ENCODE data around the gene NMUR2. TPM values are rescaled to one million over a fixed set of nuclear protein-coding genes. Genes with fewer than 3 reads are reported as not detected.

NMUR2 gene
- total RNA-seq, 4 donors from 2014 or later, result not detected

DNA sequence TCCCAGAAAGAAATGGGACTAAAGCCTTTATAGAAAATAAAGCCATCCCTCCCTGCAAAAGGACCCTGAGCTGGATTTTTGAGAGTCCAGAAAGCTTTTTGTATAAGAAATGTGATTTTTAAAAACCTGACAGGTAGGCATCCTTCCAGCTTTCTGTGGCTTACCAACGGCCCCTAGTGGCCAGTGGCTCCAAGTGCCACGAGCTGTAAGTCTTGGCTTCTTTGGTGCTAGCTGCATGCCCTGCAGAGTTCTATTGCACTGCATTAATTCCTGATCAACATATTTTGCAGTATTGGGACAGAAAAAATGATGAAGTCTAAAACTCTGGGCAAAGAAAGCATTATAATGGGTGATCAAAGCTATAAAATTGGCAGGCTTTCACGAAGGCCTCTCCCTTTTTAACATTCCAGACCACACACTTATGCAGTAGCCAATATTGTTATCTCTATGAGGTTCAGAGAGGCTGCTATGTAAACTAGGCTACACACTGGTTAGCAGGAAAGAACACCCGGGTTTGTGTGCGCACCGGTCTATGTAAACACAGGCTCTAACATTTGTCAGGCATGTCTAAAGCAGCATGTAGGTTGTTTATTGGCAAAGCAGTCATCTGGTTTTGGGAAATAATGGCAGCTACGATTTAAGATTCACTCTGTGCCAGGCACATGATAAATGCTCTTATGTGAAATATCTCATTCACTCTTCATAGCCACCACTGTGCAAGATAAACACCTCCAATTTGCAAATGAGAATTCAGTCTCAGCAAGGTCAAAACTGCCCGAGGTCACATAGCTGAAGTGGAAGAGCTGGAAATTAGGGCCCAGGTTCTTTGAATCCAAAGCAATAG lies 55.2 kb downstream of the NMUR2 start:
- Histone ChIP-seq H3K4me3 (no peak overlapping the region), H3K9me3 (no peaks in the 10 kb centered on the region), H3K4me1 (no peaks in the 10 kb centered on the region), H3K36me3 (no peaks in the 10 kb centered on the region), H3K27me3 (no peaks in the 10 kb centered on the region), H3K27ac (no peak overlapping the region)
- no peak for ATAC-seq
- TF ChIP-seq, protein P1, sequence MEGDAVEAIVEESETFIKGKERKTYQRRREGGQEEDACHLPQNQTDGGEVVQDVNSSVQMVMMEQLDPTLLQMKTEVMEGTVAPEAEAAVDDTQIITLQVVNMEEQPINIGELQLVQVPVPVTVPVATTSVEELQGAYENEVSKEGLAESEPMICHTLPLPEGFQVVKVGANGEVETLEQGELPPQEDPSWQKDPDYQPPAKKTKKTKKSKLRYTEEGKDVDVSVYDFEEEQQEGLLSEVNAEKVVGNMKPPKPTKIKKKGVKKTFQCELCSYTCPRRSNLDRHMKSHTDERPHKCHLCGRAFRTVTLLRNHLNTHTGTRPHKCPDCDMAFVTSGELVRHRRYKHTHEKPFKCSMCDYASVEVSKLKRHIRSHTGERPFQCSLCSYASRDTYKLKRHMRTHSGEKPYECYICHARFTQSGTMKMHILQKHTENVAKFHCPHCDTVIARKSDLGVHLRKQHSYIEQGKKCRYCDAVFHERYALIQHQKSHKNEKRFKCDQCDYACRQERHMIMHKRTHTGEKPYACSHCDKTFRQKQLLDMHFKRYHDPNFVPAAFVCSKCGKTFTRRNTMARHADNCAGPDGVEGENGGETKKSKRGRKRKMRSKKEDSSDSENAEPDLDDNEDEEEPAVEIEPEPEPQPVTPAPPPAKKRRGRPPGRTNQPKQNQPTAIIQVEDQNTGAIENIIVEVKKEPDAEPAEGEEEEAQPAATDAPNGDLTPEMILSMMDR (IDR thresholded peaks at IDR 0.05 in 4 of 5, conservative IDR thresholded peaks at IDR 0.05 in 1 of 5), result peak; percentile 11 to 55 (median 37)
- no peak for TF ChIP-seq POLR2A (IDR thresholded peaks at IDR 0.05)
- intact Hi-C loops (cut with DNase I; ENCODE audit: low total_unique reads), result no loop called here
- no peak for DNase-seq
- in situ Hi-C loops (cut with MboI; ENCODE audit: low sequenced_read_pairs in 4 of 4), result no loop called here

All from gastrocnemius medialis (tissue), 4 donors.